Measurements from ENCODE around the gene IRAK3.

GRCh38 chr12:66296176-66296683 is 107.2 kb downstream of the IRAK3 start:
- TF ChIP-seq POLR2A (IDR thresholded peaks at IDR 0.05; ENCODE audit: low read length) (no peak), GATA1 (IDR thresholded peaks at IDR 0.05; ENCODE audit: low read depth, low read length) (no peak)

All from erythroblast (primary cell).